Activated T-helper 9 cell treated with anti-CD3 and anti-CD28 coated beads, Interleukin-2, amount 50 U/mL, for 16 hours (primary cell): ENCODE results near the gene FREM3.
A peak's percentile ranks its signal among the peaks of the same experiment; 100 is the strongest.
"Not testable (repeated sequence)": the region's sequence is repeated elsewhere in the genome, so short reads cannot be mapped to it uniquely, and the experiment has no call there.

Source experiments
- DNase-seq: peaks from one replicate; pipeline ENCODE4 v3.0.0-alpha.2; 2020; ENCODE audit warnings: low read depth

FREM3 gene

GRCh38 chr4:143575331-143575730 lies 125.1 kb downstream of the FREM3 start:
- DNase-seq = no peak

GRCh38 chr4:143564472-143564871 lies 136.0 kb downstream of the FREM3 start:
- no peak for DNase-seq

GRCh38 chr4:143559757-143560147 lies 140.7 kb downstream of the FREM3 start:
- DNase-seq = peak; percentile 6

GRCh38 chr4:143558823-143559756 lies 141.4 kb downstream of the FREM3 start:
- DNase-seq = peak; percentile 51

- no peak for DNase-seq
These were observed 142.2 kb downstream of the FREM3 start for GRCh38 chr4:143558286-143558685.

GRCh38 chr4:143555676-143556075 lies 144.8 kb downstream of the FREM3 start:
- no peak for DNase-seq

GRCh38 chr4:143554728-143555597 lies 145.5 kb downstream of the FREM3 start:
- no peak for DNase-seq

- DNase-seq = no peak
These were observed 150.5 kb downstream of the FREM3 start for GRCh38 chr4:143549928-143550327.

- DNase-seq = no peak
These were observed 160.8 kb downstream of the FREM3 start for GRCh38 chr4:143539670-143540023.

GRCh38 chr4:143538979-143539669 lies 161.4 kb downstream of the FREM3 start:
- DNase-seq = no peak

GRCh38 chr4:143531788-143532491 lies 168.5 kb downstream of the FREM3 start:
- no peak for DNase-seq

- DNase-seq = no peak
These were observed 169.1 kb downstream of the FREM3 start for GRCh38 chr4:143531380-143531779.

- not testable (repeated sequence) for DNase-seq
These were observed 172.4 kb downstream of the FREM3 start for GRCh38 chr4:143528046-143528445.
